Astrocyte of the spinal cord (primary cell): ENCODE results near the gene MAPK8.

Experiments
- DNase-seq: peaks from one replicate; pipeline ENCODE4 v3.0.0; 2011; ENCODE audit warnings: low read depth, low spot score
- H3K4me3 ChIP-seq: 2 replicates; pipeline ENCODE4 v1.5.1; 2011; ENCODE audit warnings: low read depth, mild to moderate bottlenecking, low read length, moderate library complexity
- in situ Hi-C: cut with HindIII; loops from 2 replicates; pipeline ENCODE4 v1.10.0; 2017; ENCODE audit warnings: low sequenced_read_pairs
- TF ChIP-seq, protein P1 (sequence below): IDR thresholded peaks from 2 replicates; pipeline ENCODE4 v1.5.1; 2012; ENCODE audit warnings: low read depth, mild to moderate bottlenecking, low read length, inconsistent platforms

The MAPK8 gene

GRCh38 chr10:48353246-48353645, 46.8 kb downstream of the MAPK8 start:
- in situ Hi-C loops: no loop called here
- no peak overlapping the region for H3K4me3 ChIP-seq
- no peak for DNase-seq
- TF ChIP-seq, protein P1, sequence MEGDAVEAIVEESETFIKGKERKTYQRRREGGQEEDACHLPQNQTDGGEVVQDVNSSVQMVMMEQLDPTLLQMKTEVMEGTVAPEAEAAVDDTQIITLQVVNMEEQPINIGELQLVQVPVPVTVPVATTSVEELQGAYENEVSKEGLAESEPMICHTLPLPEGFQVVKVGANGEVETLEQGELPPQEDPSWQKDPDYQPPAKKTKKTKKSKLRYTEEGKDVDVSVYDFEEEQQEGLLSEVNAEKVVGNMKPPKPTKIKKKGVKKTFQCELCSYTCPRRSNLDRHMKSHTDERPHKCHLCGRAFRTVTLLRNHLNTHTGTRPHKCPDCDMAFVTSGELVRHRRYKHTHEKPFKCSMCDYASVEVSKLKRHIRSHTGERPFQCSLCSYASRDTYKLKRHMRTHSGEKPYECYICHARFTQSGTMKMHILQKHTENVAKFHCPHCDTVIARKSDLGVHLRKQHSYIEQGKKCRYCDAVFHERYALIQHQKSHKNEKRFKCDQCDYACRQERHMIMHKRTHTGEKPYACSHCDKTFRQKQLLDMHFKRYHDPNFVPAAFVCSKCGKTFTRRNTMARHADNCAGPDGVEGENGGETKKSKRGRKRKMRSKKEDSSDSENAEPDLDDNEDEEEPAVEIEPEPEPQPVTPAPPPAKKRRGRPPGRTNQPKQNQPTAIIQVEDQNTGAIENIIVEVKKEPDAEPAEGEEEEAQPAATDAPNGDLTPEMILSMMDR: no peak

DNA sequence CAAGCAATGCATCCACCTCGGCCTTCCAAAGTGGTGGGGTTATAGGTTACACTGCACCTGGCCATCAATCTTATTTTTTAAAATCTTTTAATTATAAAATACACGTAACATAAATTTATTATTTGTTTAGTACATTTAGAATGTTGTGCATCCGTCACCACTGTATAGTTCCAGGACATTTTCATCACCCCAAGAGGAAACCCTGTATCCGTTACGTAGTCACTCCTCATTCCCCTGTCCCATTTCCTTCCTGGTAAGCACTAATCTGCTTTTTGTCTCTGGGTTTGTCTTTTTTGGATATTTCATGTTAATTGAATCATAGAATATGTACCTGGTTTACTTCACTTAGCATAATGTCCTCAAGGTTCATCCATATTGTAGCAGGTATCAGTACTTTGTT, 51.2 kb downstream of the MAPK8 start:
- TF ChIP-seq, protein P1: no peak
- no peak for DNase-seq
- in situ Hi-C loops: no loop called here
- H3K4me3 ChIP-seq: no peak overlapping the region

GRCh38 chr10:48358162-48358561, 51.7 kb downstream of the MAPK8 start:
- TF ChIP-seq, protein P1: no peak
- in situ Hi-C loops: no loop called here
- no peak for DNase-seq
- H3K4me3 ChIP-seq: no peak overlapping the region

- no peak overlapping the region for H3K4me3 ChIP-seq
- TF ChIP-seq, protein P1: no peak
- in situ Hi-C loops: no loop called here
- no peak for DNase-seq
These were observed 52.4 kb downstream of the MAPK8 start for GRCh38 chr10:48358838-48359237.

DNA sequence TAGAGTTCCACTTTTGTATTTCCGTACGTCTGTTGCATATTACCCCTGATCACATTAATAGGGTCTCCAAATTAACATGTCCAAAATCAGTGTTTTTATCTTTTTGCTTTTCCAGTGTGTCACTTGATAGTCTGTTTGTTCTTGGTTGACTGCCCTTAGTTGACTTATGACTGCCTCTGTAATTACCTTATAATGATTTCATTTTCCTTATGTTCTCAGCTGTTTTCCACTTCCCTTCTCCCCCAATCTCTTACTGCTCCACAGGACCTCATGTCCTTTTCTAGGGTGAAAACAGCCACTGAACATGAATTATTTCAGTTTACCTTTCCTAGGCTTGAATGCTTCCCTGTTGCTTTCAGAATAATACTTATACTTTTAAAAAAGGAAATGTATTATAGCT, 54.7 kb downstream of the MAPK8 start:
- in situ Hi-C loops: no loop called here
- no peak for DNase-seq
- TF ChIP-seq, protein P1: no peak
- H3K4me3 ChIP-seq: no peak overlapping the region

DNA sequence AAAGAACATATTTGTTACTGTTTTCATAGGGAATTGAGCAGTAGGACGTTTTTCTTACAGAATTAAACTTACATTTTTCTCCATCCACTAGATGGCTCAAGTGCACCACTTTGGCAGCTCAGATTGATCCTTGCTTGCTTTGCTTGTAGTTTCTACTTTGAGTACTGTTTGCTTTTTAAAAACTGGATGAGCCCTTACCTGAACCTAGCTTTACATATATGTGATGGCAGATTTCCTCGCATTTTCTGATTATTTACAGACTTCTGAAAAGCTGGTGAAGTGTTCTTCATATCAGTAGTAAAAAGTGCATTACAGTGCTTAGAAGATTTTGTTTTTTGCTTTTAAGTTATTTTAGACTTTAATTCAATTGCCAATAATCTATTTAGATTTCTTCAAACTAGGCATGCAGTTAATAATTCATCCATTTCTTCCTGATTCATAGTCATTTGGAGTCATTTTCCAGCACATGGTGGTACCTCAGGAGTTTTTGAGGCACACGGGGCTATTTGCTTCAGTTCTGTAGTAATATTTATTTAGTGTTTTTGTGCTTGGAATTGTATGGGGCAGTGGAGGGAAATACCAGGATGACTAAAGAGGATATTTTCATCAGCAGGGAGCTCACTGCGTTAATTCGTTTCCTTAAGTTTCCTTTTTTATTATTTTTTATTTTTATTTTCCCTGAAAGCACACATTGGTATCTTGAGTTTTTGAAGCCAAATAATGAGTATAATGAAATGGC, 57.3 kb downstream of the MAPK8 start:
- TF ChIP-seq, protein P1: peak; percentile 59
- DNase-seq: peak; percentile 85
- in situ Hi-C loops: no loop called here

More for the DNA sequence above, 57.3 kb downstream of the MAPK8 start:
- H3K4me3 ChIP-seq: no peak overlapping the region
